Stimulated activated CD4-positive, alpha-beta T cell treated with anti-CD3 and anti-CD28 coated beads, TNF-alpha, amount 100 ng/mL, for 24 hours (primary cell): ENCODE data around the gene SAMD4A.

Source experiments
- DNase-seq, 3 experiments: peaks; one replicate each; pipeline ENCODE4 v3.0.0-alpha.2; 2020; ENCODE audit warnings: low read depth in 3 of 3

Gene SAMD4A, protein sequence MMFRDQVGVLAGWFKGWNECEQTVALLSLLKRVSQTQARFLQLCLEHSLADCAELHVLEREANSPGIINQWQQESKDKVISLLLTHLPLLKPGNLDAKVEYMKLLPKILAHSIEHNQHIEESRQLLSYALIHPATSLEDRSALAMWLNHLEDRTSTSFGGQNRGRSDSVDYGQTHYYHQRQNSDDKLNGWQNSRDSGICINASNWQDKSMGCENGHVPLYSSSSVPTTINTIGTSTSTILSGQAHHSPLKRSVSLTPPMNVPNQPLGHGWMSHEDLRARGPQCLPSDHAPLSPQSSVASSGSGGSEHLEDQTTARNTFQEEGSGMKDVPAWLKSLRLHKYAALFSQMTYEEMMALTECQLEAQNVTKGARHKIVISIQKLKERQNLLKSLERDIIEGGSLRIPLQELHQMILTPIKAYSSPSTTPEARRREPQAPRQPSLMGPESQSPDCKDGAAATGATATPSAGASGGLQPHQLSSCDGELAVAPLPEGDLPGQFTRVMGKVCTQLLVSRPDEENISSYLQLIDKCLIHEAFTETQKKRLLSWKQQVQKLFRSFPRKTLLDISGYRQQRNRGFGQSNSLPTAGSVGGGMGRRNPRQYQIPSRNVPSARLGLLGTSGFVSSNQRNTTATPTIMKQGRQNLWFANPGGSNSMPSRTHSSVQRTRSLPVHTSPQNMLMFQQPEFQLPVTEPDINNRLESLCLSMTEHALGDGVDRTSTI

DNA sequence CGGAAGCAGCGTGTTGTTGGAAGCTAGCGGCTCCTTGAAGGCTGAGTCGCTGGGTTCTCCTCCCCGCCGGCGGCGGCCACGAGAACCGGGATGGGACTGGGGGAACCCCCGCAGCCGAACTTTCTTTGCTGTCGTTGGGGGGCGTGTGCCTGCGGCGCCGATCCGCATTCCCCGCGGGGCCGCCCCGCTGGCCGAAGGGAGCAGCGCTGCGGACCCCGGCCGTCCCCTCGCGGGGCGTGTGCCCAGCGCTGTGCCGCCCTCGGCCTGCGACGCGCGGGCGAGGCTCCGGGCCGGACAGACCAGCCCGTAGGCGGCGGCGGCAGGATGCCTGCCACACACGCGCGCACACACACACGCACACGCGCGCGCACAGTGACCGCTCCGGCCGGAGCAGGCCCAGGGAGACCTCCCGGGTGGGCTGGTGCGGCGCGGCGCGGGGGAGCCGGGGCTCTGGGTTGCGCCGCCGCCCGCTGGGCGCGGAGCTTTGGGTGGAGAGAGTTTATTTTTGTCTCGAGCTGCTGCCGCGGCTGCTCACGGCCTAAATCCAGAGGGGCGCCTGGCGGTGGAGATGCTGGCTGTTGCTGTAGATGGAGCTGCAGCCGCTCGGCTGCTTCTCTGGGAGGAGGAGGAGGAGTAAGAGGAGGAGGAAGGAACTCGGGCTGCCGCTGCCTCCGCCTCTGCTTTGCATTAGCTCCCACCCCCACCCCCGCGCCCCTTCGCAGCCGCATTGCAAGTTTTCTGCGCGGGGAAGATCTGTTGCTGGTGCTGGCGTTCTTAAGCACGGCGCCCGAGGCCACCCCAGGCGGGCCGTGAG lies at the start of gene SAMD4A:
Gene SAMD4A (plus strand): TSS at position 719 of the 814 bp plus-strand sequence. CDS start 789 bp downstream, outside the sequence.
- DNase-seq: peak; percentile 14 to 51 (median 20)

DNA sequence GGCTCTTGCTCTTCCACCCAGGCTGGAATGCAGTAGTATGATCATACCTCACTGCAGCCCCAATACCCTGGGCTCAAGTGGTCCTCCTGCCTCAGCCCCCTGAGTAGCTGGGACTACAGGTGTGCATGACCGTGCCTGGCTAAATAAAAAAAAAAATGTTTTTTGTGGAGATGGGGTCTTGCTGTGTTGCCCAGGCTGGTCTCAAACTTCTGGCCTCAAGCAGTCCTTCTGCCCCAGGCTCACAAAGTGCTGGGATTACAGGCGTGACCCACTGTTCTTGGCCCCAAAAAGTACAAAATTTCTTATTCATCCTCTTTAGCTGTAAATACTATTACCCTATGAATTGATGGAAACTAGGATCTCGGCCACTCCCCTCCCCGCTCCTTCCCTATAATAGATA lies 42.5 kb upstream of the SAMD4A start:
- DNase-seq: no peak

DNA sequence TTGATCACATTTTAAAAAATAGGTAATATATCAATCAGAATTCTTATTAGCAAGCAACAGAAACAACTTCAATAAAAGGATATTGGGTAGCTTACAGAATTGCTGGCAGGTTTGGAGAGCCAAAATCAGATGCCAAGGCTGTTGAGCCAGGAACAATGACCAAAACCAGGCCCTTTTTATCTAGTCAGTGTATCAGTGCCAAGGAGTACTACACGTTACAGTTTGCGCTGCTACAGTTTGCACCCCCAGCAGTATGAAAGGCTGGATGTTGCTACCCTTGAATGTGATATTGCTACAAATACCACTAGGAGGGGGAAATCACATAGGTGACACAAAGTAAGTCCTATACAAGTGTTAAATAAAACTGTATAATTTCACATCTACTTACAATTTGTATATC lies 38.0 kb upstream of the SAMD4A start:
- DNase-seq: no peak

DNA sequence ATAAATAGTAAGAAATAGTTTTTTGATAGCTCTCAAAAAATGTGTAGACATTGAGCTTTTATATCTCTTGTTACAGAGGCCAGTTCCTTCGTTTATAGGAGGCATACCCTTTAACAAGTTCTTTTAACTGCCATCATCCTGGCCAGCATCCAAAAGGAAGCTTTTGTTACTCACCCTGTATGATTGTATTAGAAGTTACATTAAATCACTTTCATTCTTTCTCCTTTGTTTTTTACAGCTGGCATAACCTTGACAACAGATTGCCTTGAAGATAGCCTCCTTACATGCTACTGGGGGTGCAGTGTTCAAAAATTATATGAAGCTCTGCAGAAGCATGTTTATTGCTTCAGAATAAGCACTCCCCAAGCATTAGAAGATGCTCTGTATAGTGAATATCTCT lies 37.1 kb upstream of the SAMD4A start:
- no peak for DNase-seq

DNA sequence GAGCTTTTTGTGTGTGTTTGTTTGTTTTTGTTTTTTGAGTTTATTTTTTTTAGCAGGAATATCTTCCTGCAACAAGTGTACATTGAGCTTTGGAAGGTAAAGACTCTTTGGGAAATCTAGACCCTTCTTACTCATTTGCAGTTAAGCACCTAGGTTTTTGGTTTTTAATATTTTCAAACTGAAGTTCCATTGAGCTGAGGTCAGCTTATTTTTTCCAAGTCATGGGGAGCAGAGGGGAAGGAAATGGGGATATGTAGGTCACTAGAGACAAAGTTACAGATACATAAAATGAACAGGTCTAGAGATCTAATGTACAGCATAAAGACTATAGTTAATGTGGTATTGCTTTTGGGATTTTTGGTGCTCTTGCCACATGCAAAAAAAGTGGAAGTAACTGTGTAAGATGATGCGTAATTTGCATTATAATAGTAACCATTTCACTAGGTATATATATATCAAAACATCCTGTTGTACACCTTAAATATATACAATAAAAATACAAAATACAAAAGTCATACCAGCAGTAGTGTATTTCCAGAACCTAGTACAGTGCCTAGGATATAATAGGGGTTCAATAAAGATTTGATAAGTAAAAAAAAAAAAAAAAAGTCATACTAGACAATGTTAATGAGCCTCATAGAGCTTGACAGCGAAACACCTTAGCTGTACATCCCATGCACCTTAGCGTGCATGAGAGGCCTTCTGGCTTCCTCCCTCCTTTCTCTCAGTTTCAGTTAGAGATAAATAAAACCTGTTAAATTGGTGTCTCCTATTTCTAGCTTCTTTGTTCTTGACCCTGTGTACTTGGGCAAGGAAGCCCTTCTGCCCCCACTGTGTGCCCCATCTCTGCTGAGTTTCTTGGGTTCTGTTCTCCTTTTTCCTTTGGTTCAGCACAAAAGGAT lies 34.6 kb upstream of the SAMD4A start:
- no peak for DNase-seq

DNA sequence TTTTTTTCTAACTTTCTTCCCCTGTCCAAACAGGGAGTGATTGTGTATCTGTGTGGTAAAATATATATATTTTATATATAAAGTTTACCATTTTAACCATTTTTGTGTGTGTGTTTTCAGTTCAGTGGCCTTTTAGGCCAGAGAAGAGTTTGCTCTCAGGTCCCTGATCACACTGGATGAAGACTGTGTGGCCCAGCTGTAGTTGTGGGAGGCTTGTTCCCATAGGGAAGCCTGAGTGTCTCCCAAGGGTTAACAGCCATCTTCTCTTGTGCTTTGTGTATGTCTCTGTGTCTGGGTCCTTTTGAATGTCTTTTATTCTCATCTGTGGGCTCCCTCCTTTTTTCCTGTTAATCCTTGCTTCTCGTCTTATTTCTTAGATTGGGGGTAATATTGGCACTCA lies 33.8 kb upstream of the SAMD4A start:
- DNase-seq: no peak

DNA sequence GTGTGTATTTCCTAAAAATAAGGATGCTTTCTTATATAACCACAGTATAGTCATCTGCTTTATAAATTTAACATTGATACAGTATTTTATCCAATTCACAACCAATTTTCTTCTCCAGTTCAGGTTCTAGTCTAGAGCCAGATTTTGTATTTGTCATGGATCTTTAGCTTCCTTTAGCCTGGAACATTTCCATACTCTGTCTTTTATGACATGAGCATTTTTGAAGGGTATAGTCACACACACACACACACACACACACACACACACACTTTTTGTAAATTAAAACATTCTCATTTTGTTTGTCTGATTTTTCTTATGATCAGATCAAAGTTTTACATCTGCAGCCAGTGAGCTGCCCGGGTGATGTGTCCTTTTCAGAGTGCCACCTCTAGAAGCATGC lies 31.8 kb upstream of the SAMD4A start:
- no peak for DNase-seq

DNA sequence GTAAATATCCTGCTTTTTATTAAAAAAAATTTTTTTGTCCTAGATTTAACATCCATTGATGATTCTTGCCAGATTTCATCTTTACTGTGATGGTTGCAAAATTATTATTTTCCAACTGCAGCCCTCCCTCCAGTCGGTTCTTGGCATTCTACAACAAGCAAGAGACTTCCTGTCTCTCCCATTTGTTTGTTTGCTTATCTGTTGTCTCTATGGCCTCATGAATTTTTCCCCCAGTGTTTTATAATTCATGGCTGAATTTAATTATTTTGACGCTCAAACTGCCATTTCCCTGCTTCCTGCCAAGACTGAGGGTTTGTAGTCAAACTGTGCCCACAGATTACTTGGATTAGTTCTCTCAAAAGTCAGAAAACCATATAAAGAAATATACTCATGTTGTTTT lies 31.3 kb upstream of the SAMD4A start:
- DNase-seq: no peak

DNA sequence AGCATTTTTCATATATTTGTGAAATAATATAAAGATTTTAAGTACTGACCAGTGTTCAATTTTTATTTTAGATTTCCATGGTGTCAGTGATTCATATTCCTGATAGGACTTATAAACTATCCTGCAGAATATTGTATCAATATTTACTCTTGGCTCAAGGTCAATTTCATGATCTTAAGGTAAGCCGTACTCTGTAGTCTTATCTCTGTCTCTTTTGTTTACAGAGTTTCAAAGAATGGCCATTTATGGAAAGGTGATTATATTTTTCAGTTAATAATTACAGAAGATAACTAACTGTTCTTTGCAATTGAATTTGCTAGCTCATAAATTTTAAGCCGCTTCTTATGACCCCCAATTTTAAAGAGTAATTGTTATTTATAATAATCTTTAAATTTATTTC lies 29.3 kb upstream of the SAMD4A start:
- DNase-seq: no peak

DNA sequence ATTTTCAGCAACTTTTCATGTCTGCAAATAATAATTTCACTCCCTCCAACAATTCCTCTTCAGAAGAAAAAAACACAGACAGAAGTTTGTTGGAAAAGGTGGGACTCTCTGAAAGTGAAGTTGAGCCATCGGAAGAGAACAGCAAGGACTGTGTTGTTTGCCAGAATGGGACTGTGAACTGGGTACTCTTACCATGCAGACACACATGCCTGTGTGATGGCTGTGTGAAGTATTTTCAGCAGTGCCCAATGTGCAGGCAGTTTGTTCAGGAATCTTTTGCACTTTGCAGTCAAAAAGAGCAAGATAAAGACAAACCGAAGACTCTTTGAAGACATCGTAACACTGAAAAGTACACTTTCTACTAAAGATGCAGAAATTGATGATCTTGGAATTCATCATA lies 28.9 kb upstream of the SAMD4A start:
- no peak for DNase-seq

DNA sequence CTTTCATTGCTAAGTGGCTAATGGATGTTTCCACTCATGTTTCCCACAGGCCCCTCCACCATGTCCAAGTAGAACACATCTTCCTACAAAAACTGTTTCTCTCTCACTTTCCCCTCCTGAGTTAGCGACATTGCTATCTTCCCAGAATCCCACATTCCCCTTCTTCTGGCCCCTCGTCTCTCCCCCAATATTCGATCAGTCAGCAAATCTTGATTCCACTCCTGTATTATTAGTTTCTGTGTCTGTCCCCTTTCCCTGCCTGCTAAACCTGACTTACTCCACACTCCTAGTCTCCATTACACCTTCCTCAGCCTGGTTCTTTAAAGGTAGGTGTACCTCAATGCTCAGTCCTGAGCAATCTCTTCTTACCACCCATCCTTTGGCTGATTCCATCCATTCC lies 19.3 kb upstream of the SAMD4A start:
- no peak for DNase-seq

DNA sequence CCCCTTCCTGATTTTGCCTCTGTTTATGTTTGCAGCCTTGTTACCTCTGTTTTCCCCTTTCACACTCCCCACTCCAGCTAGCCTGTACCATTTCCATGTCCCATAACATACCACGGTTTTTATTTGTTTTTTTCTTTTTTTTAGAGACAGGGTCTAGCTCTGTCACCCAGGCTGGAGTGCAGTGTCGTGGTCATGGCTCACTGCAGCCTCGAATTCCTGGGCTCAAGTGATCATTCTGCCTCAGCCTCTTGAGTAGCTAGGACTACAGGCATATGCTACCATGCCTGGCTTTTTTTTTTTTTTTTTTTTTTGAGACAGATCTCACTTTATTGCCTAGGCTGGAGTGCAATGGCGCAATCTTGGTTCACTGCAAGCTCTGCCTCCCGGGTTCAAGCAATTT lies 18.4 kb upstream of the SAMD4A start:
- DNase-seq: no peak

DNA sequence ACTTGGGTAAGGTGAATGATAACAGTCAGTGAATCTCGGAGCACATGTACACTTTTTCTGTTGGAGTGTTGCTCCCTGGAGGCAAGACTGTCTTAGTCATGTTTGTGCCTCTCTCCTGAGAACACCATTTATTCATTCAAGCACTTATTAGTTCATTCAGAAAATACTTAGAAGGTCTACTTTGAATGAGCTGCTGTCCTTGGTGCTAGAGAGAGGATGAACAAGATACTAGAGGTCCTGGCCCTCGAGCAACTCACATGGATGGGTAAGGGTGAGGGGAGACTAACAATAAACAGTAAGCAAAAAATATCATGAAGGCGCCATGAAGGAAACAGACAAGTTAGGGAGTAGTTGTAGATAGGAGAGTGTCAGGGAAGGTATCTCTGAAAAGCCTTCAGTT lies 17.1 kb upstream of the SAMD4A start:
- DNase-seq: no peak

DNA sequence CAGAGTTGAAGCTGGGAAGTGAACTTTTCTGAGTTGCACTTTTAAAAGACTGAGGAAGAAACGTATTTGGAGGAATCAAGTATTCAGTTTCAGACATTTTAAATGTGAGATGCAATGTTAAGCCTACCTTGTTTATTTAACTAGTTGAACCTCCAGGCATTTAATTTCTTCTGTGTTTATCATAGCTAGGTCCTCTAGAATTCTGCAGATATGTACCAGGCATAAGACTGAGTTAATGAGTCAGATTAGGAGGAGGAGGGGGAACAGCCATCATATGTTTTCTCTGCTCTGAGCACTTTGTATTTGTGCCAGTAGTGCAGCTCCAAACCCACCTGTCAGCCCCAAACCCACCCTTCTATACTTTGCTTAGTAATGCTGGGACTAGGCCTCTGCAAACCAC lies 16.4 kb upstream of the SAMD4A start:
- DNase-seq: no peak

DNA sequence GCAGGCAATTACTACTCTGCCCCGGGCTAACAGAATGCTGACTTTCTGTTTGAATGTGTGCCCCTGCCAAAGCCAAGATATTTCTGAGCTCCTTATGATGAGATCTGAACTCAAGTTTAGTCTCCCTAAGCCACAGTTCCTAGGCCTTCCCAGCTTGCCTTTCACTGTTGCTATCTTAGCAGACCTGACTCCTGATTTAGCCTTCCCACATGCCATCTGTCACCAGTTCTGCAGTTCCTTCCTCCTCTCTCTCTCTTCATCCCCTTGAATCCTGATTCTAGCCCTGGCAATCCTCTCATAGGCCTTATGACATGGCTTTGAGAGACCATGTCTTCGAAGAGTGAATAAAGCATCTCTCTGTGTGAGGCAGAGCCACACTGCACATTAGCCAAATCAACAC lies 12.5 kb upstream of the SAMD4A start:
- no peak for DNase-seq

DNA sequence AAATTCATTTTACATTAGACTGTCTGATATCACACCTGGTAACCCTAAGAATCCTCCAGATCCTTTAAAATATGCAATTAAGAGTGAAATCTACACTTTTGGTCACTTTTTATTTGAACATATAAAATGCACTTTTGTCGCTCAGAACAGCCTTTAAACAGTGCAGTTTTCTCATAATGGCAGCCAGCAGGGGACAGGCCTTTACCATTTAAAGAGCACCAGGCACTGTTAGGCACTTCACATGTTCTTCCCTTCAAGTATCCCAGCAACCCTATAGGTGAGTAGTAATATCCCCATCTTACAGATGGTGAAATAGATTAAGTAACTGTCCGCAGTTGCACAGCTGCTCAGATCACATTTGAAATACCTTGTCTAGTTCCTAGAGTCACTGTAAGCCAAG lies 11.3 kb upstream of the SAMD4A start:
- no peak for DNase-seq

DNA sequence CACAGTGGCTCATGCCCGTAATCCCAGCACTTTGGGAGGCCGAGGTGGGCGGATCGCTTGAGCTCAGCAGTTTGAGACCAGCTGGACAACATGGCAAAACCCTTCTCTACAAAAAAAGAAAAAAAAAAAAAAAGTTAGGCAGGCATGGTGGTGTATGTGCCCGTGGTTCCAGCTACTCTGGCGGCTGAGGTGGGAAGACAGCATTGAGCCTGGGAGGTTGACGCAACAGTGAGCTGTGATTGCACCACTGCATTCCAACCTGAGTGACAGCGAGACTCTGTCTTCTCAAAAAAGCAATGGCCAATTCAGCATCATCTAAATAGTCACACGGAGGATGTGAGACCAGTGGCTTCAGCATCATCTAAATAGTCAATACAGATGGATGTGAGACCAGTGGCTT lies 10.4 kb upstream of the SAMD4A start:
- no peak for DNase-seq

DNA sequence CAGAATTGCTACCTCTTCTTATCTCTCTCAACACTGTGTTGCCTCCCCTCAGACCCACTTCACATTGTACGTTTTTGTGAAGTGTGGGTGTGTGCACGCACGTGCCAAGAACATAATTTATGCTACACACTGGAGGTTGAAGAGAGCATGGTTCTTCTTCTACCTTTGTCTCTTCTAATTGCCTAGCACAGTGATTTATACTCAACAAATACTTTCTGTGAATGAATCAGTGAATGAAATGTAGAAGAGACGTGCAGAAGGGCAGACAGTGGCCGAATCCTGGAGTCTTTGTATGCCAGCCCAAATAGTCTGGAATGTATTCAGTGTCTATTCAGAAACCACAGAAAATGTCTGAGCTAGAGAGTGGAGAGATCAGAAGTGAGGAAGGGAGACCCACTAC lies 4.6 kb upstream of the SAMD4A start:
- DNase-seq: no peak

DNA sequence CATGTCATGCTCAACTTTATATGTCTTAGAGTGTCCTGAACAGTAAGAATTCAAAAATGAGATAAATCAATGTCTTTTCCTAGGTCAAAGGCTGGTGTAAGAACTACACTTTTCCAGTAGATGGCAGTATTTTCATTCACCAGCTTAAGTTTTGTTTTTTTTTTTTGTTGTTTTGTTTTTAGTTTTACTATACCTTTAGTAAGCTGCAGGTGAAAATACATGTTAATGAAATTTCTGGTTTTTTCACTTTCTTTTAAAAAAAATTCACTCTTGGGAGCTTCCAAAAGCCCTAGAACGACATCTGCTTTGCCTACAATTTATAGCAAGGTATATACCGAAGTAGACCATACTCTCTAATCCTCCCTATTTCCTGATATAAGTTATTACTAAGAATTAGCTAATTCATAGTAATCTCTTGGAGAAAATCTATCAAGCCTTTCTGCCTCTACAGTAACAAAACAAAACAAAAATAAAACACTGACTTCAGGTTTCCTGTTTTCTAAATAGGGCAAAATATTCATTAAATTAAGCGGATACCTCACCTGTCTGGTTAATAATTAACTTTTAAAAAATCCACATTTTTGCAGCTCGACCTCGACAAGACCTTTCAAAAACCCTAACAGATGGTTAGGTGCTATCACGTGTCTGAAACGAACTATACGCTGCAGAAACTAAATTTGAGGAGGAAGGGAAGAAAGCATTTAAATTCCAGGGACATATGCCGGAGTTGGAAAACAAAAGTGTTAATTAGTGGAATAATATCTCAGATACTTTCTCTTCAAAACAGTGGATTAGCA lies 2.7 kb upstream of the SAMD4A start:
- DNase-seq: no peak
